ENCODE results near the gene CNTNAP2.

DNA sequence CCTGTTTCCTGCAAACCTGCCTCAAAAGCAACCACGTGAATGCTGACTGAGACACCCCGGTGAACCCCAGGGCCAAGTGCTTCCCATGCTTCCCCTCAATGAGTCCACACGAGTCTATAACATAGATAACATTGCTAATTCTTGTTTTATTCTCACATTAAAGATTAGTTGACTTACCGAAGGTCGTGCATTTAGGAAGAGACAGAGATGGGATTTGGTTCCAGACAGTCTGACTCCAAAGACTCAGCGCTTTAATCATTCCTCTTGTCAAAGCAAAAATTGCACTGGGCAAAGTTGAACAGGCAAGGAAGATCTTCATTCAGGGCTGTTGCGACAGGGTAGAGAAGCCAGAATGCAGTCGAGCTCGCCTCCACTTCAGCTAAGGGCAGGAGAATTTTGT lies 2038.4 kb downstream of the CNTNAP2 start:
- TF ChIP-seq, protein P1, sequence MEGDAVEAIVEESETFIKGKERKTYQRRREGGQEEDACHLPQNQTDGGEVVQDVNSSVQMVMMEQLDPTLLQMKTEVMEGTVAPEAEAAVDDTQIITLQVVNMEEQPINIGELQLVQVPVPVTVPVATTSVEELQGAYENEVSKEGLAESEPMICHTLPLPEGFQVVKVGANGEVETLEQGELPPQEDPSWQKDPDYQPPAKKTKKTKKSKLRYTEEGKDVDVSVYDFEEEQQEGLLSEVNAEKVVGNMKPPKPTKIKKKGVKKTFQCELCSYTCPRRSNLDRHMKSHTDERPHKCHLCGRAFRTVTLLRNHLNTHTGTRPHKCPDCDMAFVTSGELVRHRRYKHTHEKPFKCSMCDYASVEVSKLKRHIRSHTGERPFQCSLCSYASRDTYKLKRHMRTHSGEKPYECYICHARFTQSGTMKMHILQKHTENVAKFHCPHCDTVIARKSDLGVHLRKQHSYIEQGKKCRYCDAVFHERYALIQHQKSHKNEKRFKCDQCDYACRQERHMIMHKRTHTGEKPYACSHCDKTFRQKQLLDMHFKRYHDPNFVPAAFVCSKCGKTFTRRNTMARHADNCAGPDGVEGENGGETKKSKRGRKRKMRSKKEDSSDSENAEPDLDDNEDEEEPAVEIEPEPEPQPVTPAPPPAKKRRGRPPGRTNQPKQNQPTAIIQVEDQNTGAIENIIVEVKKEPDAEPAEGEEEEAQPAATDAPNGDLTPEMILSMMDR (IDR thresholded peaks at IDR 0.05): no peak
- no peak for TF ChIP-seq EP300 (IDR thresholded peaks at IDR 0.05)

Measured in tibial nerve (tissue), 4 donors.